ENCODE measurements around the gene SSH2. TPM values are rescaled to one million over a fixed set of nuclear protein-coding genes. Genes with fewer than 3 reads are reported as not detected.

The SSH2 gene
- total RNA-seq, 1 experiment from 2014 or later = 14.6 TPM

DNA sequence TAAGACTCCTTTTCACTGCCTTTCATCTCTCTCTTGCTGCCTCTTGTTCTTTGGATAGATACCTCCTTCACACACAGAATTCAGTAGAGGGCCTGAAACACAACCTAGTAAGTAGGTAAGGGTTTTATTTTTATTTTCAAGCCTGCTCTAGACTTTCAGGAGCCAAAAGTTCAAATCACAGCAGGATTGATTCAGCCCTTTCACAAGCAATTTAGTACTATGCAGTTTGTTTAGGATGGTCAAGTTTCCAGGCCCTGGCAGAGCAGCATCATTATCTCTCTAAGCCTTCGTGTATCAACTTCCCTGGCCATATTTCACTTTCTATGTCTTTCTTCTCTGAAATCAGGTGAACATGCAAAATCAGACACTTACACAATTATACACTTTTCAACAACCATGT lies 158.5 kb downstream of the SSH2 start:
- no peak overlapping the region for H3K9ac ChIP-seq (ENCODE audit: extremely low read depth, insufficient read length, low read length)
- H3K79me2 ChIP-seq (ENCODE audit: insufficient read depth, low read length) = no peaks in the 10 kb centered on the region
- no peaks in the 10 kb centered on the region for H3K79me1 ChIP-seq (ENCODE audit: insufficient read depth, low read depth, low read length, poor library complexity, severe bottlenecking)
- no peak overlapping the region for H3T11ph ChIP-seq (ENCODE audit: low read length)
- TF ChIP-seq, protein P1, sequence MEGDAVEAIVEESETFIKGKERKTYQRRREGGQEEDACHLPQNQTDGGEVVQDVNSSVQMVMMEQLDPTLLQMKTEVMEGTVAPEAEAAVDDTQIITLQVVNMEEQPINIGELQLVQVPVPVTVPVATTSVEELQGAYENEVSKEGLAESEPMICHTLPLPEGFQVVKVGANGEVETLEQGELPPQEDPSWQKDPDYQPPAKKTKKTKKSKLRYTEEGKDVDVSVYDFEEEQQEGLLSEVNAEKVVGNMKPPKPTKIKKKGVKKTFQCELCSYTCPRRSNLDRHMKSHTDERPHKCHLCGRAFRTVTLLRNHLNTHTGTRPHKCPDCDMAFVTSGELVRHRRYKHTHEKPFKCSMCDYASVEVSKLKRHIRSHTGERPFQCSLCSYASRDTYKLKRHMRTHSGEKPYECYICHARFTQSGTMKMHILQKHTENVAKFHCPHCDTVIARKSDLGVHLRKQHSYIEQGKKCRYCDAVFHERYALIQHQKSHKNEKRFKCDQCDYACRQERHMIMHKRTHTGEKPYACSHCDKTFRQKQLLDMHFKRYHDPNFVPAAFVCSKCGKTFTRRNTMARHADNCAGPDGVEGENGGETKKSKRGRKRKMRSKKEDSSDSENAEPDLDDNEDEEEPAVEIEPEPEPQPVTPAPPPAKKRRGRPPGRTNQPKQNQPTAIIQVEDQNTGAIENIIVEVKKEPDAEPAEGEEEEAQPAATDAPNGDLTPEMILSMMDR (conservative IDR thresholded peaks at IDR 0.05) = no peak
- no peak overlapping the region for H4K91ac ChIP-seq (ENCODE audit: insufficient read length, low read depth, low read length)
- no peak overlapping the region for H3K23ac ChIP-seq (ENCODE audit: insufficient read length, low read depth, low read length)
- no peak for DNase-seq
- no peak overlapping the region for H3K14ac ChIP-seq (ENCODE audit: insufficient read depth, low read length)
- H3K4me1 ChIP-seq (ENCODE audit: insufficient read depth, low read length) = no peaks in the 10 kb centered on the region
- H3K27ac ChIP-seq (ENCODE audit: insufficient read length, low read depth, low read length) = no peak overlapping the region
- H4K5ac ChIP-seq (ENCODE audit: insufficient read length, low read depth, low read length) = no peak overlapping the region
- H2BK5ac ChIP-seq (ENCODE audit: insufficient read length, low read length) = no peak overlapping the region
- no peak overlapping the region for H2BK20ac ChIP-seq (ENCODE audit: low read depth, low read length, poor library complexity, severe bottlenecking)
- no peak overlapping the region for H3K18ac ChIP-seq (ENCODE audit: insufficient read length, low read depth, low read length)
- no peaks in the 10 kb centered on the region for H3K9me3 ChIP-seq (ENCODE audit: control insufficient read depth, low read depth, low read length)
- peak overlapping the region in 1 of 3 experiments; percentile 53; a peak in 1 of 7 replicates for H3K27ac Mint-ChIP-seq
- no peak overlapping the region for H4K8ac ChIP-seq (replicated peaks; ENCODE audit: insufficient read length, low read depth, low read length)
- H2BK15ac ChIP-seq (ENCODE audit: low read depth, low read length) = no peak overlapping the region
- H3K4me1 Mint-ChIP-seq = peaks cover 11 to 18% of the 10 kb centered on the region in 2 experiments
- no peak overlapping the region for H3K4me2 ChIP-seq (ENCODE audit: insufficient read depth, insufficient read length, low read length)
- no CpG with 5 or more reads among the region's 1 CpG for WGBS (ENCODE audit: extremely low coverage, insufficient read length, low lambda C conversion rate)
- no peak overlapping the region for H2AFZ ChIP-seq (ENCODE audit: low read length)
- H2BK120ac ChIP-seq (ENCODE audit: low read depth, low read length, poor library complexity, severe bottlenecking) = no peak overlapping the region
- no peaks in the 10 kb centered on the region for H4K20me1 ChIP-seq (ENCODE audit: control insufficient read depth, insufficient read depth, insufficient read length)
- no peak overlapping the region for H2AK5ac ChIP-seq (ENCODE audit: insufficient read length, low read length)
- H3K27me3 Mint-ChIP-seq (ENCODE audit: low read depth) = no peaks in the 10 kb centered on the region
- no peaks in the 10 kb centered on the region for H3K9me3 Mint-ChIP-seq
- no peaks in the 10 kb centered on the region for H3K23me2 ChIP-seq (ENCODE audit: insufficient read length, low read depth, low read length, poor library complexity, severe bottlenecking)
- H3K36me3 Mint-ChIP-seq (ENCODE audit: insufficient read depth in 1 of 3, low read depth in 3 of 3) = no peaks in the 10 kb centered on the region
- H3K4me3 Mint-ChIP-seq = no peak overlapping the region
- no peak overlapping the region for H3K4ac ChIP-seq (ENCODE audit: low read depth, low read length)
- no peaks in the 10 kb centered on the region for H3K27me3 ChIP-seq (ENCODE audit: insufficient read depth, low read length)
- no peak overlapping the region for H2BK12ac ChIP-seq (ENCODE audit: insufficient read length, low read depth, low read length)
- H3K56ac ChIP-seq (ENCODE audit: insufficient read length, low read depth, low read length) = no peak overlapping the region

All from H9 (cell line).